ENCODE measurements around the gene ABCC12.

The ABCC12 gene

DNA sequence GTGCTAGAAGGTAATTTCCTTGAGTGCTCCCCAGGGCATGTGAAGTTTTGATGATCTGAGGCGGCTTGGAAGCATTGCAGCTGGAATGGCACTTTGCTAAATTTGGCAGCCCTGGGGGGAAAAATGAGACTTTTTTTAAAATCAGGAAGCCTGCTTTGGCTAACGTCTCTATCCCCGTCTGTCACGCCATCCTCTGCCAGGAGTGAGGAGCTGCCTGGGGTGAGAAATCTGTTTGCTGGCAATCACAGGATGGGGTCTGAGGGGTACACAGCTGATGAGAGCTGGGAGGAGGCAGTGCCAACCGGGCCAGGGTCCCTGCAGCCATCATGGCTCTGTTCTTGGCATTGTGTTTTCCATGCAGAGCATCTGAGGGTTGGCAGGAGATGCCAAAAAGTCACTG lies 2.0 kb downstream of the ABCC12 start:
- H3K36me3 ChIP-seq (ENCODE audit: insufficient read depth, low read length), result no peaks in the 10 kb centered on the region

DNA sequence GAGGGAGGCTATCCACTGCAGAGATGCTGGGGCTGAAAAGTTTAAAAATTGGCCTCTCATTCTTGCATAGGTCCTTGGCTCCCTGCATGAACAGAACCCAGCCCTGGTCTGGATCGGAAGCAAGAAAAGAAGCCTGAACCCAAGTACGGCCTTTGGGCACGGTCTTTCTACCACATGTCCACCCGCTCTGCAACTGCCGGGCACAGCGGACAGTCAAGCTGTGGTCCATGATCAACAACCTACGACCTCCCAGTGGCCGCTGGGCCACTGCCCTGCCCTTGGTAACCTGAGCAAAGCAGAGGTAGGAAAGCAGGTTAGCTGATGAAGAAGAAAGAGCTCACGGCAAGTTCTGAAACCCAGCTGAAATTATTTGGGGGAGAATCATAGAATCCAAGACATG lies 3.6 kb downstream of the ABCC12 start:
- H3K9me3 ChIP-seq (ENCODE audit: insufficient read depth, low read depth, low read length), result no peaks in the 10 kb centered on the region
- no peaks in the 10 kb centered on the region for H3K4me1 ChIP-seq (ENCODE audit: insufficient read depth, low read length, poor library complexity, severe bottlenecking)
- H3K9ac ChIP-seq (ENCODE audit: low read depth, low read length, poor library complexity, severe bottlenecking), result no peak overlapping the region
- no peaks in the 10 kb centered on the region for H3F3A ChIP-seq (ENCODE audit: low read depth)
- H3K27me3 ChIP-seq (ENCODE audit: insufficient read depth, low read length, poor library complexity, severe bottlenecking), result peaks cover 4% of the 10 kb centered on the region
- no peaks in the 10 kb centered on the region for H4K20me1 ChIP-seq (ENCODE audit: insufficient read depth, low read length, poor library complexity, severe bottlenecking)
- no peaks in the 10 kb centered on the region for H3K36me3 ChIP-seq (ENCODE audit: insufficient read depth, low read length)
- H2AFZ ChIP-seq (ENCODE audit: low read length), result no peak overlapping the region
- H3K9me2 ChIP-seq (replicated peaks; ENCODE audit: low read depth, low read length), result no peaks in the 10 kb centered on the region
- no peaks in the 10 kb centered on the region for H3K79me2 ChIP-seq (ENCODE audit: insufficient read depth, low read length)
- no peak overlapping the region for H3K4me3 ChIP-seq (ENCODE audit: low read length, poor library complexity, severe bottlenecking)
- TF ChIP-seq, protein P1, sequence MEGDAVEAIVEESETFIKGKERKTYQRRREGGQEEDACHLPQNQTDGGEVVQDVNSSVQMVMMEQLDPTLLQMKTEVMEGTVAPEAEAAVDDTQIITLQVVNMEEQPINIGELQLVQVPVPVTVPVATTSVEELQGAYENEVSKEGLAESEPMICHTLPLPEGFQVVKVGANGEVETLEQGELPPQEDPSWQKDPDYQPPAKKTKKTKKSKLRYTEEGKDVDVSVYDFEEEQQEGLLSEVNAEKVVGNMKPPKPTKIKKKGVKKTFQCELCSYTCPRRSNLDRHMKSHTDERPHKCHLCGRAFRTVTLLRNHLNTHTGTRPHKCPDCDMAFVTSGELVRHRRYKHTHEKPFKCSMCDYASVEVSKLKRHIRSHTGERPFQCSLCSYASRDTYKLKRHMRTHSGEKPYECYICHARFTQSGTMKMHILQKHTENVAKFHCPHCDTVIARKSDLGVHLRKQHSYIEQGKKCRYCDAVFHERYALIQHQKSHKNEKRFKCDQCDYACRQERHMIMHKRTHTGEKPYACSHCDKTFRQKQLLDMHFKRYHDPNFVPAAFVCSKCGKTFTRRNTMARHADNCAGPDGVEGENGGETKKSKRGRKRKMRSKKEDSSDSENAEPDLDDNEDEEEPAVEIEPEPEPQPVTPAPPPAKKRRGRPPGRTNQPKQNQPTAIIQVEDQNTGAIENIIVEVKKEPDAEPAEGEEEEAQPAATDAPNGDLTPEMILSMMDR (conservative IDR thresholded peaks at IDR 0.05; ENCODE audit: low read length), result no peak
- TF ChIP-seq EZH2phosphoT487 (IDR thresholded peaks at IDR 0.05; ENCODE audit: borderline replicate concordance), result no peak
- no peak overlapping the region for H3K4me2 ChIP-seq (ENCODE audit: low read depth, low read length, poor library complexity, severe bottlenecking)

More for the DNA sequence above, 2.0 kb downstream of the ABCC12 start:
- no peaks in the 10 kb centered on the region for H4K20me1 ChIP-seq (ENCODE audit: insufficient read depth, low read length, poor library complexity, severe bottlenecking)
- H3K9ac ChIP-seq (ENCODE audit: low read depth, low read length, poor library complexity, severe bottlenecking), result no peak overlapping the region
- TF ChIP-seq, protein P1 (conservative IDR thresholded peaks at IDR 0.05; ENCODE audit: low read length), result no peak
- no peak for TF ChIP-seq EZH2phosphoT487 (IDR thresholded peaks at IDR 0.05; ENCODE audit: borderline replicate concordance)
- H3K79me2 ChIP-seq (ENCODE audit: insufficient read depth, low read length), result no peaks in the 10 kb centered on the region
- no peaks in the 10 kb centered on the region for H3K4me1 ChIP-seq (ENCODE audit: insufficient read depth, low read length, poor library complexity, severe bottlenecking)
- no peaks in the 10 kb centered on the region for H3K9me3 ChIP-seq (ENCODE audit: insufficient read depth, low read depth, low read length)
- H3K4me3 ChIP-seq (ENCODE audit: low read length, poor library complexity, severe bottlenecking), result no peak overlapping the region
- H2AFZ ChIP-seq (ENCODE audit: low read length), result no peak overlapping the region
- H3K27me3 ChIP-seq (ENCODE audit: insufficient read depth, low read length, poor library complexity, severe bottlenecking), result peaks cover 4% of the 10 kb centered on the region
- no peaks in the 10 kb centered on the region for H3K9me2 ChIP-seq (replicated peaks; ENCODE audit: low read depth, low read length)
- no peaks in the 10 kb centered on the region for H3F3A ChIP-seq (ENCODE audit: low read depth)
- H3K4me2 ChIP-seq (ENCODE audit: low read depth, low read length, poor library complexity, severe bottlenecking), result no peak overlapping the region

DNA sequence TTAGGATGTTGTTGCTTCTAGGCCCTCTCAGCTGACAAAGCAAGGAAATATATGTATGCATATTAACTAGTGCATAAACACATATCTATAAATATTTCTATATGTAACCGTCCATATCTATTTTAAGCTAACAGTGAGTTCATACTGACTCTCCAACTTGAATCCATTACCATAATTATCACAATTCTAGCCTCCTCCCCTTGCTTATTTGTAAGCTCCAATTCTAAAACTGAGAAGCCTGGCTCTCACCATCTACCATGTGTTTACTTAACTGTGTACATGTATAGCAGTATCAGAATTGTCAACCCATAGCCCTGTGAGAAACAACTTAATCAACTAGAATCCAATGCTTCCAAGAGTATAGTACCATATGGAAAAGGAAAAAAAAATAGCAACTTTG lies 5.1 kb downstream of the ABCC12 start:
- Histone ChIP-seq H3K4me2 (ENCODE audit: low read depth, low read length, poor library complexity, severe bottlenecking) (no peak overlapping the region), H3K4me1 (ENCODE audit: insufficient read depth, low read length, poor library complexity, severe bottlenecking) (no peaks in the 10 kb centered on the region), H3K27me3 (ENCODE audit: insufficient read depth, low read length, poor library complexity, severe bottlenecking) (peaks cover 3% of the 10 kb centered on the region), H2AFZ (ENCODE audit: low read length) (no peak overlapping the region), H3K9me2 (replicated peaks; ENCODE audit: low read depth, low read length) (no peaks in the 10 kb centered on the region), H3K36me3 (ENCODE audit: insufficient read depth, low read length) (no peaks in the 10 kb centered on the region), H3K79me2 (ENCODE audit: insufficient read depth, low read length) (no peaks in the 10 kb centered on the region), H3K4me3 (ENCODE audit: low read length, poor library complexity, severe bottlenecking) (no peak overlapping the region), H3F3A (ENCODE audit: low read depth) (no peaks in the 10 kb centered on the region), H3K9me3 (ENCODE audit: insufficient read depth, low read depth, low read length) (no peaks in the 10 kb centered on the region), H4K20me1 (ENCODE audit: insufficient read depth, low read length, poor library complexity, severe bottlenecking) (no peaks in the 10 kb centered on the region), H3K9ac (ENCODE audit: low read depth, low read length, poor library complexity, severe bottlenecking) (no peak overlapping the region)
- TF ChIP-seq EZH2phosphoT487 (IDR thresholded peaks at IDR 0.05; ENCODE audit: borderline replicate concordance), result no peak
- TF ChIP-seq, protein P1 (conservative IDR thresholded peaks at IDR 0.05; ENCODE audit: low read length), result no peak

Measured in Loucy (cell line).